Kidney epithelial cell (primary cell): Measurements from ENCODE around the gene STK16. TPM values are rescaled to one million over a fixed set of nuclear protein-coding genes. Genes with fewer than 3 reads are reported as not detected.

Experiments used
- DNase-seq: peaks from one replicate; pipeline ENCODE4 v3.0.0-alpha.2; 2010; ENCODE audit warnings: low read depth
- H3K27me3 ChIP-seq: 2 replicates; pipeline ENCODE4 v1.6.0; 2011; ENCODE audit warnings: low read length; ENCODE audit not compliant: control insufficient read depth, insufficient read depth
- H3K36me3 ChIP-seq: 2 replicates; pipeline ENCODE4 v1.5.1; 2011; ENCODE audit warnings: low read length; ENCODE audit not compliant: control insufficient read depth, insufficient read depth
- H3K4me3 ChIP-seq: 2 replicates; pipeline ENCODE4 v1.5.1; 2011; ENCODE audit warnings: low read depth, mild to moderate bottlenecking, control low read depth, low read length
- CTCF ChIP-seq: IDR thresholded peaks from 2 replicates; pipeline ENCODE4 v1.5.1; 2011; ENCODE audit warnings: mild to moderate bottlenecking, moderate library complexity, low read length, control low read depth, inconsistent platforms; ENCODE audit not compliant: insufficient read depth, poor library complexity, severe bottlenecking
- total RNA-seq: library from RNA; depleted of rRNA; stranded (reverse); fragments of >200 nt; gene quantifications from 2 replicates; pipeline ENCODE4 v1.2.3, GENCODE V29; 2015

The STK16 gene
- total RNA-seq, 1 donor from 2014 or later, result 30.0 TPM

DNA sequence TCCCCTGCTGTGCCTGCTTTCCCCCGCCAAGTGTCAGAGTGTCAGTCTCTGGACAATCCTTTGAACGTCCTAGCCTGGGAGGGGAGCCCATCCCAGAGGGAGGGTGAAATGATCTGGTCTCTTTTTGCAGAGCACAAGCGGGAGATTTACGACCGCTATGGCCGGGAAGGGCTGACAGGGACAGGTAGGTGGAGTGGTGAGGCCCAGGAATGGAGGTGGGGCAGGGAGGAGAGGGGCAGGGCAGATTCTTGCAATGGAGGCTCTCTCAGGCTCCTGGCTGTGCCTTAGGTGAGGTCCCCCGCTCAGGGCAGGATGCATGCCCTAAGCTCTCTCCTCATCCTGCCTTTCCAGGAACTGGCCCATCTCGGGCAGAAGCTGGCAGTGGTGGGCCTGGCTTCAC is 36.3 kb downstream of the STK16 start:
- H3K36me3 ChIP-seq, result no peaks in the 10 kb centered on the region
- DNase-seq, result no peak
- no peak for TF ChIP-seq CTCF
- no peaks in the 10 kb centered on the region for H3K27me3 ChIP-seq
- H3K4me3 ChIP-seq, result no peak overlapping the region

DNA sequence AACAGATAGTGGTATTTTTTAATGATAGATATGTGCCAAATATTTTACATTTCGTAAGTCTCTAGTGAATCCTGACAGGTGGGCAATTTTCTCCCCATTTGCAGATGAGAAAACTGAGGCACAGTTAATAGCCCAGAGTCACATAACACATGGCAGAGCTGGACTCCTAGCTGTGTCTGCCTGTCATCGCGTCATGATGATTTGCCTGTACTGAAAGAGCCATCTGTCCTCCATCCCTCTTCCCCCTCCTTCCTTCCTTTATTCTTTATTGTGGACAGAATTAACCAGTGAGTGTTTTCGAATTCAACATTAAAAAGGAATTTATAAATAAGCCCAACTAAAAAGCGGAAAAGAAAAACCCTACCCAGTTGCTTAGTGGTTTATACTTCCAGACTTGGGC is 37.1 kb downstream of the STK16 start:
- no peak for DNase-seq
- Histone ChIP-seq H3K4me3 (no peak overlapping the region), H3K27me3 (no peaks in the 10 kb centered on the region), H3K36me3 (no peaks in the 10 kb centered on the region)
- no peak for TF ChIP-seq CTCF

DNA sequence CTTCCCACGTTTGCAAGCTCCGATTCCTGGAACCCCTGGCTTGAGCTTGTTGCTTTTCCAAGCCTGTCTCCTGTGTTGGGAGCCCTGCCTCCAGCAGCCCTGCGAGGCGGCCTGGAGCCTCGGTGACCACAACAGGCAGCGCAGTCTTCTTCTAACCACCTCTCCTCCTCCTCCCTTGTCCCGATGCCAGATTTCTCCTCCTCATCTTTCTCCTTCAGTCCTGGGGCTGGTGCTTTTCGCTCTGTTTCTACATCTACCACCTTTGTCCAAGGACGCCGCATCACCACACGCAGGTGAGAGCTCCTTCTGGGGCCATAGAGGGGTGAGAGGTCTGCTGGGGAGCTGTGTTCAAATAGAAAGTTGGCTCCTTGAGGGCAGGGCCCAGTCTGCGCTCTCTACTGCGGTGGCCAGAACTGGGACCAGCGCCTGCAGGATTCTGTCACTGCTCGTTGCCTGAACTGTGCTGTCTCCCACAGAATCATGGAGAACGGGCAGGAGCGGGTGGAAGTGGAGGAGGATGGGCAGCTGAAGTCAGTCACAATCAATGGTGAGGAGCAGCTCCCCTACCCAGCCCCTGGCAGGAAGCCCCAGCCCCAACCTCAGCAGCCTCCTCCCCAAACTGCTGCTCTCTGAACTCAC is 37.8 kb downstream of the STK16 start:
- DNase-seq, result no peak
- Histone ChIP-seq H3K4me3 (no peak overlapping the region), H3K36me3 (no peaks in the 10 kb centered on the region), H3K27me3 (no peaks in the 10 kb centered on the region)
- TF ChIP-seq CTCF, result no peak

DNA sequence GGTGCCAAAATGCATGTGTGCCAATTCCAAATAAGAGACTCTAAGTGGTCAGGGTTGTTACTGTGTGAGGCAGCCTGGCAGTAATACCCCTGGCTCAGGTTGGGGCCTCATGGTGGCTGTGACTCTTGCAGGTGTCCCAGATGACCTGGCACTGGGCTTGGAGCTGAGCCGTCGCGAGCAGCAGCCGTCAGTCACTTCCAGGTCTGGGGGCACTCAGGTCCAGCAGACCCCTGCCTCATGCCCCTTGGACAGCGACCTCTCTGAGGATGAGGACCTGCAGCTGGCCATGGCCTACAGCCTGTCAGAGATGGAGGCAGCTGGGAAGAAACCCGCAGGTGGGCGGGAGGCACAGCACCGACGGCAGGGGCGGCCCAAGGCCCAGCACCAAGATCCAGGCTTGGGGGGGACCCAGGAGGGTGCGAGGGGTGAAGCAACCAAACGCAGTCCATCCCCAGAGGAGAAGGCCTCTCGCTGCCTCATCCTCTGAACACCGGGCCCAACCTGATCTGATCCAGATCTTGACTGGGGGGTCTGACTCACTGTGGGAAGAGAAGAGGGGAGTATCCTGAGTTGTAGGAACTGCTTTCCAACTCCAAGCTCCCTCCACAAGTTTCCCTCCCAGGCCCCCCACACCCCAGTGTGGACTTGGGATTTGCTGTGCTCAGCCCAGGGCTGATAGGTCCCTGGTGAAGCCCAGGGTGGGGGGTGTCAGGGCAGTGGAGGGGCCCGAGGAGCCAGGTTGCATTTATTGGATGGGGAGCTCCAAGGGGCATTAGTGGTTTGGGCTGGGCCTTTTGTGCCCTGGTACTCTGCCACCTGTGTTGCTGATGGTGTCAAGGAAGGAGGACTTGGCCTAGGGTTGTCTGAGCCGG is 39.5 kb downstream of the STK16 start:
- Histone ChIP-seq H3K36me3 (no peaks in the 10 kb centered on the region), H3K4me3 (no peak overlapping the region), H3K27me3 (no peaks in the 10 kb centered on the region)
- no peak for DNase-seq
- no peak for TF ChIP-seq CTCF

DNA sequence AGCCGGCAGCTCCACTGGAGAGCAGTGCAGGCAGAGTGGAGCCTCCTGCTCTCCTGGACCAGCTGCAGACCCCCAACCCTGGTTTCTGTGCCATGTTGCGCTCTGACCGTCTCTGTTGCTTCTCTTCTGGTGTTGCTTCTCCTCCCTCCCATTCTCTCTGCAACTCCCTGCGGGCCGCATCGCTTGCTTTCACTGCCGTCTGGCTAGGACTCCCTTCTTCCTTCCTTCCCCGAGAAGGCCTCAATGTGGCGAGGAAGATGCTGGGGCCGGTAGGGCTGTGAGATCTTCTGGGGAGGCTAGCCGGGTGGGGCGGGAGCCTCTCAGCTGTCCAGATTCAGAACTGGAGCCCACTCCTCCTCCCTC is 40.1 kb downstream of the STK16 start:
- Histone ChIP-seq H3K27me3 (no peaks in the 10 kb centered on the region), H3K4me3 (no peak overlapping the region), H3K36me3 (no peaks in the 10 kb centered on the region)
- no peak for TF ChIP-seq CTCF
- DNase-seq, result no peak

DNA sequence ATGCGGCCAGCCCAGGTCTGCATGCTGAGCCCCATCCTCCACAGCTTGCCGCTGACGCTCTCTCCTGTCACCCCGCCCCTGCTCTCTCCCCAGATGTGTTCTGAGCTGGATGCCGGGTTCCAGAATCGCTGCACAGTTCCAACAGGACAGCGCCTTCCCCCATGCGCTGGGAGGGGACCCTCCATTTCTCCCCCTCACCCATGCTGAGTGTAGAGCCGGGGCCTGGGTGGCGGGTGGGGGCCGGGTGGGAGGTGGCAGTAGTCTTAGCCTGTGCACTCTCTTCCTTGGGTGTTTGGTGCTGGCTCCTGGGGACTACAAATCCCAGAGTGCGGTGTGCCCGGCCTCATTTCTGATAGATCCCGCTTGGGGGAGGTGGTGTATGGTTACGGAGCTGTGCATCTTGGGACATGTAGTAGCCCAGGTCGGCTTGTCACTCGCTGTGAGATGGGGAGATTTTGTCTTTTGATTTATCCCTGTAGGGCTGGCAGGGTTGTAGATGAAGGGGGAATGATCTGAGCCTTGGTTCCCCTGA is 40.7 kb downstream of the STK16 start:
- no peak overlapping the region for H3K4me3 ChIP-seq
- no peak for DNase-seq
- no peaks in the 10 kb centered on the region for H3K36me3 ChIP-seq
- no peak for TF ChIP-seq CTCF
- no peaks in the 10 kb centered on the region for H3K27me3 ChIP-seq
